HEK293 (cell line): ENCODE measurements around the gene TRIM26.
A peak's percentile ranks its signal among the peaks of the same experiment; 100 is the strongest.

Source experiments
- GLIS2 ChIP-seq: fragments of 450-650 bp; formaldehyde crosslinking; IDR thresholded peaks from 2 replicates; pipeline ENCODE4 v1.5.1; 2016; ENCODE audit warnings: missing biosample characterization, missing genetic modification characterization
- IKZF3 ChIP-seq: fragments of 450-650 bp; IDR thresholded peaks from 2 replicates; pipeline ENCODE4 v1.5.0; 2018; ENCODE audit warnings: missing biosample characterization, mild to moderate bottlenecking, missing genetic modification characterization, moderate library complexity
- KLF10 ChIP-seq: fragments of 450-650 bp; IDR thresholded peaks from 2 replicates; pipeline ENCODE4 v1.5.1; 2018; ENCODE audit warnings: missing biosample characterization, mild to moderate bottlenecking, missing genetic modification characterization
- SALL2 ChIP-seq: fragments of 450-650 bp; formaldehyde crosslinking; IDR thresholded peaks from 2 replicates; pipeline ENCODE4 v1.5.0; 2017; ENCODE audit warnings: missing biosample characterization, mild to moderate bottlenecking, missing genetic modification characterization, borderline replicate concordance
- SP2 ChIP-seq: fragments of 450-650 bp; formaldehyde crosslinking; IDR thresholded peaks from 2 replicates; pipeline ENCODE4 v1.5.1; 2016; ENCODE audit warnings: missing biosample characterization, missing genetic modification characterization
- ZBTB8A ChIP-seq: fragments of 450-650 bp; formaldehyde crosslinking; IDR thresholded peaks from 2 replicates; pipeline ENCODE4 v1.5.1; 2016; ENCODE audit warnings: missing biosample characterization, missing genetic modification characterization
- ZFP3 ChIP-seq: fragments of 450-650 bp; formaldehyde crosslinking; IDR thresholded peaks from 2 replicates; pipeline ENCODE4 v1.5.1; 2016; ENCODE audit warnings: low read depth, missing biosample characterization, missing genetic modification characterization
- ZFP37 ChIP-seq: fragments of 450-650 bp; formaldehyde crosslinking; IDR thresholded peaks from 2 replicates; pipeline ENCODE4 v1.5.1; 2016; ENCODE audit warnings: missing biosample characterization, missing genetic modification characterization
- ZNF248 ChIP-seq: fragments of 450-650 bp; formaldehyde crosslinking; IDR thresholded peaks from 2 replicates; pipeline ENCODE4 v1.5.1; 2017; ENCODE audit warnings: missing biosample characterization, missing genetic modification characterization
- ZNF266 ChIP-seq: fragments of 450-650 bp; formaldehyde crosslinking; IDR thresholded peaks from 2 replicates; pipeline ENCODE4 v1.5.1; 2016; ENCODE audit warnings: missing biosample characterization, missing genetic modification characterization, low read depth
- ZNF302 ChIP-seq: fragments of 450-650 bp; formaldehyde crosslinking; IDR thresholded peaks from 2 replicates; pipeline ENCODE4 v1.5.1; 2016; ENCODE audit warnings: missing biosample characterization, missing genetic modification characterization, low read depth
- ZNF341 ChIP-seq: fragments of 450-650 bp; formaldehyde crosslinking; IDR thresholded peaks from 2 replicates; pipeline ENCODE4; 2016; ENCODE audit warnings: low read depth, missing biosample characterization, missing genetic modification characterization
- ZNF350 ChIP-seq: fragments of 450-650 bp; formaldehyde crosslinking; IDR thresholded peaks from 2 replicates; pipeline ENCODE4 v1.5.0; 2017; ENCODE audit warnings: missing biosample characterization, mild to moderate bottlenecking, missing genetic modification characterization
- ZNF366 ChIP-seq: fragments of 450-650 bp; formaldehyde crosslinking; conservative IDR thresholded peaks from 2 replicates; pipeline ENCODE4 v1.5.1; 2016; ENCODE audit warnings: missing biosample characterization, missing genetic modification characterization
- ZNF394 ChIP-seq: fragments of 450-650 bp; formaldehyde crosslinking; IDR thresholded peaks from 2 replicates; pipeline ENCODE4 v1.5.1; 2016; ENCODE audit warnings: missing biosample characterization, missing genetic modification characterization, mild to moderate bottlenecking, moderate library complexity, borderline replicate concordance
- ZNF404 ChIP-seq: fragments of 450-650 bp; formaldehyde crosslinking; IDR thresholded peaks from 2 replicates; pipeline ENCODE4 v1.5.1; 2017; ENCODE audit warnings: missing biosample characterization, missing genetic modification characterization
- ZNF433 ChIP-seq: fragments of 450-650 bp; formaldehyde crosslinking; IDR thresholded peaks from 2 replicates; pipeline ENCODE4 v1.5.1; 2016; ENCODE audit warnings: missing biosample characterization, missing genetic modification characterization, low read depth
- ZNF530 ChIP-seq: fragments of 450-650 bp; formaldehyde crosslinking; IDR thresholded peaks from 2 replicates; pipeline ENCODE4 v1.5.1; 2016; ENCODE audit warnings: low read depth, missing biosample characterization, missing genetic modification characterization
- ZNF664 ChIP-seq: fragments of 450-650 bp; formaldehyde crosslinking; IDR thresholded peaks from 2 replicates; pipeline ENCODE4 v1.5.1; 2016; ENCODE audit warnings: missing biosample characterization, missing genetic modification characterization
- ZNF830 ChIP-seq: fragments of 450-650 bp; IDR thresholded peaks from 2 replicates; pipeline ENCODE4 v1.5.0; 2018; ENCODE audit warnings: missing biosample characterization, missing genetic modification characterization, low read depth, mild to moderate bottlenecking, moderate library complexity
- ZSCAN30 ChIP-seq: fragments of 450-650 bp; IDR thresholded peaks from 2 replicates; pipeline ENCODE4 v1.5.1; 2018; ENCODE audit warnings: missing biosample characterization, mild to moderate bottlenecking, missing genetic modification characterization, moderate library complexity
- TF ChIP-seq, protein P1 (sequence below): fragments of 450-650 bp; formaldehyde crosslinking; optimal IDR thresholded peaks from 2 replicates; pipeline ENCODE3; 2016; ENCODE audit warnings: missing biosample characterization, mild to moderate bottlenecking, missing genetic modification characterization
- TF ChIP-seq, protein P2 (sequence below): fragments of 450-650 bp; formaldehyde crosslinking; IDR thresholded peaks from 2 replicates; pipeline ENCODE4 v1.5.1; 2017; ENCODE audit warnings: missing biosample characterization, missing genetic modification characterization
- TF ChIP-seq, protein P3 (sequence below): fragments of 450-650 bp; formaldehyde crosslinking; IDR thresholded peaks from 2 replicates; pipeline ENCODE4 v1.5.1; 2016; ENCODE audit warnings: missing biosample characterization, missing genetic modification characterization, low read depth
- TF ChIP-seq, protein P4 (sequence below): fragments of 450-650 bp; formaldehyde crosslinking; IDR thresholded peaks from 2 replicates; pipeline ENCODE4; 2016; ENCODE audit warnings: missing biosample characterization, missing genetic modification characterization
- TF ChIP-seq, protein P5 (sequence below): fragments of 450-650 bp; formaldehyde crosslinking; IDR thresholded peaks from 2 replicates; pipeline ENCODE4 v1.5.1; 2016; ENCODE audit warnings: missing biosample characterization, missing genetic modification characterization
- TF ChIP-seq, protein P6 (sequence below): fragments of 450-650 bp; formaldehyde crosslinking; IDR thresholded peaks from 2 replicates; pipeline ENCODE4 v1.5.1; 2016; ENCODE audit warnings: missing biosample characterization, missing genetic modification characterization
- TF ChIP-seq, protein P7 (sequence below): fragments of 450-650 bp; IDR thresholded peaks from 2 replicates; pipeline ENCODE4 v1.5.1; 2018; ENCODE audit warnings: missing biosample characterization, missing genetic modification characterization
- TF ChIP-seq, protein P8 (sequence below): fragments of 450-650 bp; formaldehyde crosslinking; IDR thresholded peaks from 2 replicates; pipeline ENCODE4 v1.5.1; 2017; ENCODE audit warnings: missing biosample characterization, mild to moderate bottlenecking, missing genetic modification characterization, moderate library complexity

TRIM26 gene

DNA sequence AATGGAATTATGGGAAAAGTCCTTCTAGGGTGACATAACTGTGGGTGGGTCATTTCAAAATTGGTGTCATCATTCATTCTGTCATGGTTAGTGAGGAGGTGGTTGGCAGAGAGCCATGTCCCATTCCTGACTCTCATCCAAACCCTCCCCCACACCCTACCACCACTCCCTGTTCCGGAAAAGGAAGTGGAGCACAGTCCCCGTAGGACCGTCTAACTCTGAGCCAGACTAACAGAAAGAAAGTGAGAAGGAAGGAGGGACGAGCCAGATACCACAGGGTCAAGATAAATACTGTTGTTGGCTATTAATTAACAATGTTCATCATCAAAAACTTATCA lies 57.0 kb downstream of the TRIM26 start (continued):
- TF ChIP-seq KLF10 (tag by site-specific recombination) (peak; percentile 89), ZNF350 (tag by site-specific recombination) (no peak), ZNF830 (tag by site-specific recombination) (no peak), ZNF433 (no peak), IKZF3 (peak; percentile 68), ZNF302 (tag by site-specific recombination) (no peak), ZNF341 (tag by site-specific recombination) (0 out of 2 replicates have a peak, but pooled peaks have one; percentile 25), GLIS2 (tag by site-specific recombination) (no peak), ZNF248 (tag by site-specific recombination) (no peak), SP2 (tag by site-specific recombination) (peak; percentile 62), ZBTB8A (peak; percentile 21; the same call in 1 of the 2 replicates), ZFP3 (no peak), ZFP37 (tag by site-specific recombination) (no peak), SALL2 (no peak), ZNF266 (tag by site-specific recombination) (no peak), ZSCAN30 (tag by site-specific recombination) (peak; percentile 33; the same call in 1 of the 2 replicates), ZNF404 (no peak), ZNF394 (tag by site-specific recombination) (peak; percentile 47; the same call in 1 of the 2 replicates), ZNF664 (no peak), ZNF366 (tag by site-specific recombination) (peak; percentile 76), ZNF530 (tag by site-specific recombination) (no peak)
- TF ChIP-seq, protein P1, sequence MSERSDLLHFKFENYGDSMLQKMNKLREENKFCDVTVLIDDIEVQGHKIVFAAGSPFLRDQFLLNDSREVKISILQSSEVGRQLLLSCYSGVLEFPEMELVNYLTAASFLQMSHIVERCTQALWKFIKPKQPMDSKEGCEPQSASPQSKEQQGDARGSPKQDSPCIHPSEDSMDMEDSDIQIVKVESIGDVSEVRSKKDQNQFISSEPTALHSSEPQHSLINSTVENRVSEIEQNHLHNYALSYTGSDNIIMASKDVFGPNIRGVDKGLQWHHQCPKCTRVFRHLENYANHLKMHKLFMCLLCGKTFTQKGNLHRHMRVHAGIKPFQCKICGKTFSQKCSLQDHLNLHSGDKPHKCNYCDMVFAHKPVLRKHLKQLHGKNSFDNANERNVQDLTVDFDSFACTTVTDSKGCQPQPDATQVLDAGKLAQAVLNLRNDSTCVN (tag by site-specific recombination), result no peak
- TF ChIP-seq, protein P2, sequence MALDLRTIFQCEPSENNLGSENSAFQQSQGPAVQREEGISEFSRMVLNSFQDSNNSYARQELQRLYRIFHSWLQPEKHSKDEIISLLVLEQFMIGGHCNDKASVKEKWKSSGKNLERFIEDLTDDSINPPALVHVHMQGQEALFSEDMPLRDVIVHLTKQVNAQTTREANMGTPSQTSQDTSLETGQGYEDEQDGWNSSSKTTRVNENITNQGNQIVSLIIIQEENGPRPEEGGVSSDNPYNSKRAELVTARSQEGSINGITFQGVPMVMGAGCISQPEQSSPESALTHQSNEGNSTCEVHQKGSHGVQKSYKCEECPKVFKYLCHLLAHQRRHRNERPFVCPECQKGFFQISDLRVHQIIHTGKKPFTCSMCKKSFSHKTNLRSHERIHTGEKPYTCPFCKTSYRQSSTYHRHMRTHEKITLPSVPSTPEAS (tag by site-specific recombination), result 0 out of 2 replicates have a peak, but pooled peaks have one; percentile 21
- TF ChIP-seq, protein P3, sequence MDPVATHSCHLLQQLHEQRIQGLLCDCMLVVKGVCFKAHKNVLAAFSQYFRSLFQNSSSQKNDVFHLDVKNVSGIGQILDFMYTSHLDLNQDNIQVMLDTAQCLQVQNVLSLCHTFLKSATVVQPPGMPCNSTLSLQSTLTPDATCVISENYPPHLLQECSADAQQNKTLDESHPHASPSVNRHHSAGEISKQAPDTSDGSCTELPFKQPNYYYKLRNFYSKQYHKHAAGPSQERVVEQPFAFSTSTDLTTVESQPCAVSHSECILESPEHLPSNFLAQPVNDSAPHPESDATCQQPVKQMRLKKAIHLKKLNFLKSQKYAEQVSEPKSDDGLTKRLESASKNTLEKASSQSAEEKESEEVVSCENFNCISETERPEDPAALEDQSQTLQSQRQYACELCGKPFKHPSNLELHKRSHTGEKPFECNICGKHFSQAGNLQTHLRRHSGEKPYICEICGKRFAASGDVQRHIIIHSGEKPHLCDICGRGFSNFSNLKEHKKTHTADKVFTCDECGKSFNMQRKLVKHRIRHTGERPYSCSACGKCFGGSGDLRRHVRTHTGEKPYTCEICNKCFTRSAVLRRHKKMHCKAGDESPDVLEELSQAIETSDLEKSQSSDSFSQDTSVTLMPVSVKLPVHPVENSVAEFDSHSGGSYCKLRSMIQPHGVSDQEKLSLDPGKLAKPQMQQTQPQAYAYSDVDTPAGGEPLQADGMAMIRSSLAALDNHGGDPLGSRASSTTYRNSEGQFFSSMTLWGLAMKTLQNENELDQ (tag by site-specific recombination), result no peak
- TF ChIP-seq, protein P4, sequence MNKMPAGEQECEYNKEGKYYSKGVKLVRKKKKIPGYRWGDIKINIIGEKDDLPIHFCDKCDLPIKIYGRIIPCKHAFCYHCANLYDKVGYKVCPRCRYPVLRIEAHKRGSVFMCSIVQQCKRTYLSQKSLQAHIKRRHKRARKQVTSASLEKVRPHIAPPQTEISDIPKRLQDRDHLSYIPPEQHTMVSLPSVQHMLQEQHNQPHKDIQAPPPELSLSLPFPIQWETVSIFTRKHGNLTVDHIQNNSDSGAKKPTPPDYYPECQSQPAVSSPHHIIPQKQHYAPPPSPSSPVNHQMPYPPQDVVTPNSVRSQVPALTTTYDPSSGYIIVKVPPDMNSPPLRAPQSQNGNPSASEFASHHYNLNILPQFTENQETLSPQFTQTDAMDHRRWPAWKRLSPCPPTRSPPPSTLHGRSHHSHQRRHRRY, result no peak
- TF ChIP-seq, protein P5, sequence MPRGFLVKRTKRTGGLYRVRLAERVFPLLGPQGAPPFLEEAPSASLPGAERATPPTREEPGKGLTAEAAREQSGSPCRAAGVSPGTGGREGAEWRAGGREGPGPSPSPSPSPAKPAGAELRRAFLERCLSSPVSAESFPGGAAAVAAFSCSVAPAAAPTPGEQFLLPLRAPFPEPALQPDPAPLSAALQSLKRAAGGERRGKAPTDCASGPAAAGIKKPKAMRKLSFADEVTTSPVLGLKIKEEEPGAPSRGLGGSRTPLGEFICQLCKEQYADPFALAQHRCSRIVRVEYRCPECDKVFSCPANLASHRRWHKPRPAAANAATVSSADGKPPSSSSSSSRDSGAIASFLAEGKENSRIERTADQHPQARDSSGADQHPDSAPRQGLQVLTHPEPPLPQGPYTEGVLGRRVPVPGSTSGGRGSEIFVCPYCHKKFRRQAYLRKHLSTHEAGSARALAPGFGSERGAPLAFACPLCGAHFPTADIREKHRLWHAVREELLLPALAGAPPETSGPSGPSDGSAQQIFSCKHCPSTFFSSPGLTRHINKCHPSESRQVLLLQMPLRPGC (tag by site-specific recombination), result peak; percentile 84
- TF ChIP-seq, protein P6, sequence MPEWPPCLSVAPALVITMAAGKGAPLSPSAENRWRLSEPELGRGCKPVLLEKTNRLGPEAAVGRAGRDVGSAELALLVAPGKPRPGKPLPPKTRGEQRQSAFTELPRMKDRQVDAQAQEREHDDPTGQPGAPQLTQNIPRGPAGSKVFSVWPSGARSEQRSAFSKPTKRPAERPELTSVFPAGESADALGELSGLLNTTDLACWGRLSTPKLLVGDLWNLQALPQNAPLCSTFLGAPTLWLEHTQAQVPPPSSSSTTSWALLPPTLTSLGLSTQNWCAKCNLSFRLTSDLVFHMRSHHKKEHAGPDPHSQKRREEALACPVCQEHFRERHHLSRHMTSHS (tag by site-specific recombination), result no peak
- TF ChIP-seq, protein P7, sequence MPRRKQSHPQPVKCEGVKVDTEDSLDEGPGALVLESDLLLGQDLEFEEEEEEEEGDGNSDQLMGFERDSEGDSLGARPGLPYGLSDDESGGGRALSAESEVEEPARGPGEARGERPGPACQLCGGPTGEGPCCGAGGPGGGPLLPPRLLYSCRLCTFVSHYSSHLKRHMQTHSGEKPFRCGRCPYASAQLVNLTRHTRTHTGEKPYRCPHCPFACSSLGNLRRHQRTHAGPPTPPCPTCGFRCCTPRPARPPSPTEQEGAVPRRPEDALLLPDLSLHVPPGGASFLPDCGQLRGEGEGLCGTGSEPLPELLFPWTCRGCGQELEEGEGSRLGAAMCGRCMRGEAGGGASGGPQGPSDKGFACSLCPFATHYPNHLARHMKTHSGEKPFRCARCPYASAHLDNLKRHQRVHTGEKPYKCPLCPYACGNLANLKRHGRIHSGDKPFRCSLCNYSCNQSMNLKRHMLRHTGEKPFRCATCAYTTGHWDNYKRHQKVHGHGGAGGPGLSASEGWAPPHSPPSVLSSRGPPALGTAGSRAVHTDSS (tag by site-specific recombination), result peak; percentile 9; the same call in 1 of the 2 replicates
- TF ChIP-seq, protein P8, sequence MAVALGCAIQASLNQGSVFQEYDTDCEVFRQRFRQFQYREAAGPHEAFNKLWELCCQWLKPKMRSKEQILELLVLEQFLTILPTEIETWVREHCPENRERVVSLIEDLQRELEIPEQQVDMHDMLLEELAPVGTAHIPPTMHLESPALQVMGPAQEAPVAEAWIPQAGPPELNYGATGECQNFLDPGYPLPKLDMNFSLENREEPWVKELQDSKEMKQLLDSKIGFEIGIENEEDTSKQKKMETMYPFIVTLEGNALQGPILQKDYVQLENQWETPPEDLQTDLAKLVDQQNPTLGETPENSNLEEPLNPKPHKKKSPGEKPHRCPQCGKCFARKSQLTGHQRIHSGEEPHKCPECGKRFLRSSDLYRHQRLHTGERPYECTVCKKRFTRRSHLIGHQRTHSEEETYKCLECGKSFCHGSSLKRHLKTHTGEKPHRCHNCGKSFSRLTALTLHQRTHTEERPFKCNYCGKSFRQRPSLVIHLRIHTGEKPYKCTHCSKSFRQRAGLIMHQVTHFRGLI, result no peak
